Endothelial cell of umbilical vein (primary cell): Measurements from ENCODE around the gene KLF15.

Experiments
- EZH2 ChIP-seq: IDR thresholded peaks from 2 replicates; pipeline ENCODE4 v1.6.1; 2012; ENCODE audit warnings: borderline replicate concordance, low read depth, mild to moderate bottlenecking, moderate library complexity, low read length, inconsistent platforms; ENCODE audit not compliant: severe bottlenecking
- FOS ChIP-seq: IDR thresholded peaks from 2 replicates; pipeline ENCODE4 v1.6.1; 2011; ENCODE audit warnings: mild to moderate bottlenecking, low read length, moderate library complexity, borderline replicate concordance; ENCODE audit not compliant: insufficient read depth
- GATA2 ChIP-seq: IDR thresholded peaks from 2 replicates; pipeline ENCODE4 v1.7.0; 2011; ENCODE audit warnings: low read depth, mild to moderate bottlenecking, moderate library complexity, mixed read lengths, low read length; ENCODE audit not compliant: insufficient read length, insufficient read depth
- JUN ChIP-seq: IDR thresholded peaks from 2 replicates; pipeline ENCODE4 v1.6.1; 2011; ENCODE audit warnings: borderline replicate concordance, low read depth; ENCODE audit not compliant: insufficient read length, insufficient read depth
- MYC ChIP-seq: IDR thresholded peaks from one replicate; pipeline ENCODE4 v1.6.1; 2011; ENCODE audit warnings: mild to moderate bottlenecking, low read depth, low read length
- POLR2A ChIP-seq: IDR thresholded peaks from 2 replicates; pipeline ENCODE4 v1.6.1; 2012; ENCODE audit warnings: low read depth, mild to moderate bottlenecking, control low read depth, low read length
- POLR2AphosphoS5 ChIP-seq: IDR thresholded peaks from 2 replicates; pipeline ENCODE4 v1.6.1; 2012; ENCODE audit warnings: low read depth, mild to moderate bottlenecking, control low read depth, low read length, moderate library complexity; ENCODE audit not compliant: insufficient read depth
- TF ChIP-seq, protein P1 (sequence below), 2 donors: IDR thresholded peaks; 1 replicate in 1 of 2; 2 replicates in 1 of 2; pipeline ENCODE4 v1.5.1; 2011; ENCODE audit warnings: low read length in 2 of 2, mild to moderate bottlenecking in 2 of 2, moderate library complexity in 2 of 2, control low read depth in 1 of 2, inconsistent platforms in 1 of 2, low read depth in 1 of 2; ENCODE audit not compliant: insufficient read depth in 1 of 2; ENCODE audit errors: extremely low read depth in 1 of 2
- TF ChIP-seq, protein P2 (sequence below): IDR thresholded peaks from 2 replicates; pipeline ENCODE4 v1.6.1; 2011; ENCODE audit not compliant: insufficient read depth, insufficient read length

DNA sequence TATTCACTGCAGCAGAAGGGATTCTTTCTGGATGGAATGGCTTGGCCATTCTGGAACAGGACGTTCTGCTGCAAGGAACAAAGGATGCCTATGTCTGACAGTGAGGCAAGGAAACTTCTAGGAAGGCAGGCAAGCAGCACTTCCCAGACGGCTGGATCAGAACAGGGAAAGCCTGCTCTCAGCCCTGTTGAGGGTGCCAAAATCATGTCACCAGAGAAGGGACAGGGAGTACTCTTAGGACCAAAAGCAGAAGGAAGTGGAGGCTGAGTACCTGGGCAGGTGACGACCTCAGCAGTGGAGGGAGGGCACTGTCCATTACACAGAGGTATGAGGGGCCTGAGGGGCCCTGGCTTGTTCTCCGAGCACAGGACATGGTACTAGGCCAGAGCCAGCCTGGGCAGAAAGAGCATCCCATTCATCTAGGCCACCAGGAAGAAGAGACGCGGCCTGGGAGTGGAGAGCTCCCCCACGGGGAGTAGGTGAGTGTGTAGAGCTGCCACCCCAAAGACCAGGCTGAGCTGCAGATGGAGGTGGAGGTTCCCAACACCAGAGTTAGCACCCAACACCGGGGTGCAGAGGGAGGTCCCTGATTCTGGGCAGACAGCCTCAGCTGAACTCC, 9.6 kb downstream of the KLF15 start:
- no peak for TF ChIP-seq MYC
- TF ChIP-seq POLR2A = no peak
- TF ChIP-seq, protein P1, sequence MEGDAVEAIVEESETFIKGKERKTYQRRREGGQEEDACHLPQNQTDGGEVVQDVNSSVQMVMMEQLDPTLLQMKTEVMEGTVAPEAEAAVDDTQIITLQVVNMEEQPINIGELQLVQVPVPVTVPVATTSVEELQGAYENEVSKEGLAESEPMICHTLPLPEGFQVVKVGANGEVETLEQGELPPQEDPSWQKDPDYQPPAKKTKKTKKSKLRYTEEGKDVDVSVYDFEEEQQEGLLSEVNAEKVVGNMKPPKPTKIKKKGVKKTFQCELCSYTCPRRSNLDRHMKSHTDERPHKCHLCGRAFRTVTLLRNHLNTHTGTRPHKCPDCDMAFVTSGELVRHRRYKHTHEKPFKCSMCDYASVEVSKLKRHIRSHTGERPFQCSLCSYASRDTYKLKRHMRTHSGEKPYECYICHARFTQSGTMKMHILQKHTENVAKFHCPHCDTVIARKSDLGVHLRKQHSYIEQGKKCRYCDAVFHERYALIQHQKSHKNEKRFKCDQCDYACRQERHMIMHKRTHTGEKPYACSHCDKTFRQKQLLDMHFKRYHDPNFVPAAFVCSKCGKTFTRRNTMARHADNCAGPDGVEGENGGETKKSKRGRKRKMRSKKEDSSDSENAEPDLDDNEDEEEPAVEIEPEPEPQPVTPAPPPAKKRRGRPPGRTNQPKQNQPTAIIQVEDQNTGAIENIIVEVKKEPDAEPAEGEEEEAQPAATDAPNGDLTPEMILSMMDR (IDR thresholded peaks at IDR 0.05; ENCODE audit: extremely low read depth in 1 of 2, insufficient read depth in 1 of 2, low read depth in 1 of 2, low read length in 2 of 2) = no peak
- no peak for TF ChIP-seq POLR2AphosphoS5
- TF ChIP-seq EZH2 = no peak
- TF ChIP-seq JUN = no peak
- TF ChIP-seq, protein P2, sequence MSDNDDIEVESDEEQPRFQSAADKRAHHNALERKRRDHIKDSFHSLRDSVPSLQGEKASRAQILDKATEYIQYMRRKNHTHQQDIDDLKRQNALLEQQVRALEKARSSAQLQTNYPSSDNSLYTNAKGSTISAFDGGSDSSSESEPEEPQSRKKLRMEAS = no peak
- TF ChIP-seq FOS = no peak
- no peak for TF ChIP-seq GATA2
